ENCODE results near the gene FOSL2.

Gene FOSL2

GRCh38 chr2:28461056-28461455 lies 68.4 kb downstream of the FOSL2 start:
- DNase-seq (ENCODE audit: extremely low read depth, low read depth), result no peak
- TF ChIP-seq CTCF (IDR thresholded peaks at IDR 0.05; ENCODE audit: low read depth, low read length), result no peak

- TF ChIP-seq CTCF (IDR thresholded peaks at IDR 0.05; ENCODE audit: low read depth, low read length), result no peak
- DNase-seq (ENCODE audit: extremely low read depth, low read depth), result no peak
Measured at GRCh38 chr2:28462122-28462521, 69.5 kb downstream of the FOSL2 start.

- DNase-seq (ENCODE audit: extremely low read depth, low read depth), result no peak
- no peak for TF ChIP-seq CTCF (IDR thresholded peaks at IDR 0.05; ENCODE audit: low read depth, low read length)
Measured at GRCh38 chr2:28463211-28463816, 70.7 kb downstream of the FOSL2 start.

- DNase-seq (ENCODE audit: extremely low read depth, low read depth), result no peak
- TF ChIP-seq CTCF (IDR thresholded peaks at IDR 0.05; ENCODE audit: low read depth, low read length), result no peak
Measured at GRCh38 chr2:28463893-28464292, 71.2 kb downstream of the FOSL2 start.

GRCh38 chr2:28465148-28465885 lies 72.7 kb downstream of the FOSL2 start:
- no peak for TF ChIP-seq CTCF (IDR thresholded peaks at IDR 0.05; ENCODE audit: low read depth, low read length)
- DNase-seq (ENCODE audit: extremely low read depth, low read depth), result no peak
